ENCODE results near the gene C6orf136.

Gene C6orf136

GRCh38 chr6:30685157-30686008 is 38.5 kb downstream of the C6orf136 start:
- FAIRE-seq: no peak
- DNase-seq (ENCODE audit: insufficient read length, low spot score): no peak

GRCh38 chr6:30686009-30686907 is 39.3 kb downstream of the C6orf136 start, which contains the start of gene PPP1R18:
Gene PPP1R18, minus strand, starts transcription at chr6:30686645. Its CDS starts 627 bp downstream, at chr6:30686018.
- DNase-seq (ENCODE audit: insufficient read length, low spot score) (no peak), FAIRE-seq (no peak)

GRCh38 chr6:30686908-30687658 is 40.1 kb downstream of the C6orf136 start:
- FAIRE-seq (peak; percentile 83), DNase-seq (ENCODE audit: insufficient read length, low spot score) (peak; percentile 84)

- FAIRE-seq (no peak), DNase-seq (ENCODE audit: insufficient read length, low spot score) (no peak)
These were observed 40.9 kb downstream of the C6orf136 start for GRCh38 chr6:30687659-30688431.

- DNase-seq (ENCODE audit: insufficient read length, low spot score): no peak
- no peak for FAIRE-seq
These were observed 41.6 kb downstream of the C6orf136 start for GRCh38 chr6:30688569-30688968.

GRCh38 chr6:30689022-30689865 is 42.3 kb downstream of the C6orf136 start:
- FAIRE-seq: no peak
- no peak for DNase-seq (ENCODE audit: insufficient read length, low spot score)

- no peak for FAIRE-seq
These were observed 43.1 kb downstream of the C6orf136 start for GRCh38 chr6:30689985-30690384.

GRCh38 chr6:30690403-30691207 is 43.7 kb downstream of the C6orf136 start, which contains the start of gene NRM:
Gene NRM, minus strand, starts transcription at chr6:30690984. Its CDS starts 10 bp downstream, at chr6:30690974.
- FAIRE-seq: peak; percentile 54

More at GRCh38 chr6:30689985-30690384, 43.1 kb downstream of the C6orf136 start:
- DNase-seq (ENCODE audit: insufficient read length, low spot score): no peak

GRCh38 chr6:30691208-30691847 is 44.4 kb downstream of the C6orf136 start:
- no peak for DNase-seq (ENCODE audit: insufficient read length, low spot score)
- no peak for FAIRE-seq

More at GRCh38 chr6:30690403-30691207, 43.7 kb downstream of the C6orf136 start, which contains the start of gene NRM:
- peak; percentile 87 for DNase-seq (ENCODE audit: insufficient read length, low spot score)

GRCh38 chr6:30696432-30696831 is 49.5 kb downstream of the C6orf136 start:
- FAIRE-seq (no peak), DNase-seq (ENCODE audit: insufficient read length, low spot score) (no peak)

GRCh38 chr6:30700340-30700739 is 53.4 kb downstream of the C6orf136 start:
- FAIRE-seq: no peak
- DNase-seq (ENCODE audit: insufficient read length, low spot score): no peak

Data from HTR-8/SVneo (cell line).